GM12872 (cell line): ENCODE measurements around the gene GSE1.

ENCODE experiments used
- TF ChIP-seq, protein P1 (sequence below): IDR thresholded peaks from 3 replicates; pipeline ENCODE4 v1.5.1; 2011; ENCODE audit warnings: low read depth, mild to moderate bottlenecking, low read length, moderate library complexity; ENCODE audit not compliant: insufficient read depth

GSE1 gene

DNA sequence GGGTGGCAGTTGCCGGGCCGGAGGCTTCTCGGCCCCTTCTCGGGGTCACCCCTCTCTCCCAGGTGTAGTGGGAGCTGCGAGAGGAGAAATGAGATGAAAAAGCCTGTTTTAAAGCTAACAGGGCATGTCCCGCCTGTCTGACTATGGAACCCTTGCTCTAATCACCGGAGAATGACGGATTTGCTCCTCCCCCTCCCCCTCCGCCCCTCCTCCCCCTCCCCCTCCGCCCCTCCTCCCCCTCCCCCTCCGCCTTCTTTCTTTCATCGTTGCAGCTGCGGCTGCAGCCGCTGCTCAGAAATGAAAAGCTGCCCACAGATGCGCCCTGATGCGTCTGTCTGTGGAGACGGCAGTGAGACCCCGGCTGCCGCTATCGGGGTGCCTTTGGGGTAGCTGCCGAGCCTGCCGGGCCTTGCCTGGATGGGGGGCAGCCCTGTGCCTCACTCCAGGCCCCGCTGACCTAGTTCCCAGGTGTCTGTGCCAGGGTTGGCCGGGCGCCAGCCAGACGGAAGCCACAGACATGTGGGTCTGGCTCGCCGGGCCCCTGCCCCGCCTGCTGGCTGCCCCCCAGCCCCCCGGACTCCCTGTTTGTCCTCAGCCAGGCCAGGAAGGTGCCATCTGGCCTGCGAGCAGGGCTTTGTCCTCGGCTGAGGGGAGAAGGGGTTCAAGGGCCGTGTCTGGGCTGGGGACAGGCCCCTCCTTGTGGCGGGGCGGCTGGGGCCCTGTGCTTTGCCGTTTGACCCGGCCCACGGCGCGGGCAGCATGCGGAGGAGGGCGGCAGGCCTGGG is 37.9 kb downstream of the GSE1 start:
- TF ChIP-seq, protein P1, sequence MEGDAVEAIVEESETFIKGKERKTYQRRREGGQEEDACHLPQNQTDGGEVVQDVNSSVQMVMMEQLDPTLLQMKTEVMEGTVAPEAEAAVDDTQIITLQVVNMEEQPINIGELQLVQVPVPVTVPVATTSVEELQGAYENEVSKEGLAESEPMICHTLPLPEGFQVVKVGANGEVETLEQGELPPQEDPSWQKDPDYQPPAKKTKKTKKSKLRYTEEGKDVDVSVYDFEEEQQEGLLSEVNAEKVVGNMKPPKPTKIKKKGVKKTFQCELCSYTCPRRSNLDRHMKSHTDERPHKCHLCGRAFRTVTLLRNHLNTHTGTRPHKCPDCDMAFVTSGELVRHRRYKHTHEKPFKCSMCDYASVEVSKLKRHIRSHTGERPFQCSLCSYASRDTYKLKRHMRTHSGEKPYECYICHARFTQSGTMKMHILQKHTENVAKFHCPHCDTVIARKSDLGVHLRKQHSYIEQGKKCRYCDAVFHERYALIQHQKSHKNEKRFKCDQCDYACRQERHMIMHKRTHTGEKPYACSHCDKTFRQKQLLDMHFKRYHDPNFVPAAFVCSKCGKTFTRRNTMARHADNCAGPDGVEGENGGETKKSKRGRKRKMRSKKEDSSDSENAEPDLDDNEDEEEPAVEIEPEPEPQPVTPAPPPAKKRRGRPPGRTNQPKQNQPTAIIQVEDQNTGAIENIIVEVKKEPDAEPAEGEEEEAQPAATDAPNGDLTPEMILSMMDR = no peak

DNA sequence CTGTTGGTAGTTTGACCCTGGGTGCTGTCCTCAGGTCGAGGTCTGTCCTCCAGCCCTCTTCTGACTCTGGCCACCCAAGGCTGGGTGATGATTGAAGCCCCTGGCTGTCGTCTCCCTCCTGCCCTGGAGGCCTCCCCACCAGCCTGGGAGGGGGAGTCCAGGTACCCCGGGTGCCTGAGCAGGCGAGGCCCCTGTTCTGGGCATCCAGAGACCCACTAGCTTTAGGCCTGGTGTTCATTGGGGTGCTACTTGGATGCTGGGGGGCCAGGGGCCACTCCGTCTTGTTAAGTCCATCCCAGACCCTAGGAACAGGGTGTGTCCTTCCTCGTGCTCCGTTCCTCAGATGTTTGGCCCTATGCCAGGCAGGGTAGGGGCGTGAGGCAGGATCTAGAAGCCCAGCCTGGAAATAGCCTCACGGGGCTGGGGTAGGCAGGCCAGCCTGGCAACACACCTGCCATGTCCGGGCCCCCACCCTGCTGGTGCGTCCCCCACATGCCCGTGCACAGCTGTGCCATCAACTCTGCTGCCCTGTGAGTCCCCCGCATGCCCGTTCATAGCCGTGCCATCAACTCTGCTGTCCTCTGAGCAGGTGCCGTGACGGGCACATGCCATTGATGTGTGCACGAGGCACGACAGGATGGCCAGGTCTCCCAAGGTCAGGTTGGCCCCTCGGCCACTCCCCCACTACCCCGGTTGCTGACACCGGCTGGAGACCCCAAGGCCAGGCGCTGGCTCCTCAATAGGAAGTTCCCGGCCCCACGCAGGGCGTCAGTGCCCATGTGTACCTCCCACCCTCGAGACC is 38.7 kb downstream of the GSE1 start:
- TF ChIP-seq, protein P1 = no peak

DNA sequence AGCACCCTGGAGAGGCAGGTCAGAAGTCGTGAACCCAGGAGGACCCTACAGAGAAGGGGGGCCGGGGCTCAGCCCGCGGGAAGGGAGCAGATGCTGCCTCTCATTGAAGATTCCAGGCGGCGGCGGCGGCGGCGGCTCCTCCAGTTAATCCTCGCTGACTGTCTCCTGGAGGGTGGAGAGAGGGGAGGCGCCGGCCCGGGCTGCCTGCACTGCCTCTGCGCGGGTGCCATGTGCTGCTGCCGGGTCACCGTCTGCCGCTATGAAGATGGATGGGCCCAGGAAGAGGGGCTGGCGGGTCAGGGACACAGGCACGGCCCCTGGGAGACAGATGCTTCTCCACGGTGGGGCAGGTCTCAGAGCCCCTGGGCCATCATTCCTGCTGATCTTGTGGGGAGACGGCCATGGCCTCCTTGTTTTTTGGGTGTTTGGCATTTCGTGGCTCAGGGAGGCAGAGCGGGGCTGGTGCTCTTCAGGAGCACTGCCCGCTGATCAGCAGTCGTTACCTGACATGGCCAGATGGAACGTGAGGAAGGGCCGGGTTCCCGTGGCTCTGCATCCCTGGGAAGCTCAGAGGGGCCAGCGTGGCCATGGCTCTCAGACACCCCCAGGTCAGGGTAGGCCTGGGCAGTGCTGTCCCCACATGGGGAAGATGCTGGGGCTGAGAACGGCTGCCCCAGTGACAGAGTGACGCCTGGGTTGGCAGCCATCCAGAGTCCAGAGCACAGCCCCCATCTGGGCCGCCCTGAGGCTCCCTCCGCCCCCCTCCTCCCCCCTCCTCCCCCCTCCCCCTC is 39.5 kb downstream of the GSE1 start:
- TF ChIP-seq, protein P1 = no peak

DNA sequence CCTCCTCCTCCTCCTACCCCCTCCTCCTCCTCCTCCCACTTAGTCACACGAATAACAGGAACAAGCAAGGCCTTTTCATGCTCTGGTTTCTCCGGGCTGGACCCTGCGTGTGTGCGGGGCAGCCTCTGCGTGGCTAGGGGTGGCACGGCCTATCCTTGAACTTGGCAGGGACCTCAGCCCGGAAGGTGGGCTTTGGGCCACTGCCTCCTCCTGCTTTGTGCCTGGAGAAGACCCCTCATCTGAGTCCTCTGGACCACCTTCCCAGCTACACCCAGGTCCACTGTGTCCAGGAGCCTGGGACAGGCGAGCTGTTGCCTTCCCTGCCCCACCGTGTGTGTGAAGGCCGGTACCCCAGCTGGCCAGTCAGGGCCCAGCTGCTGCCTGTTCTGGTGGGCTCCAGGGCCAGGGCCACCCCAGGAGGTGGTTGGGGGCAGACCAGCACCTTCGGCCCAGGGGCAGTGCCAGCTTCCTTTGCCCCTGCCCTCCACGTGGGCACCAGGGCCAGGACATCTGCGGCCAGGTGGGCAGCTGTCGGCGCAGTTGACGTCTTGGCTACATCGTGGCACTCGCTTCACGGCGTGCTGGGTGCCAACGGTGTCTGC is 40.3 kb downstream of the GSE1 start:
- TF ChIP-seq, protein P1 = no peak

DNA sequence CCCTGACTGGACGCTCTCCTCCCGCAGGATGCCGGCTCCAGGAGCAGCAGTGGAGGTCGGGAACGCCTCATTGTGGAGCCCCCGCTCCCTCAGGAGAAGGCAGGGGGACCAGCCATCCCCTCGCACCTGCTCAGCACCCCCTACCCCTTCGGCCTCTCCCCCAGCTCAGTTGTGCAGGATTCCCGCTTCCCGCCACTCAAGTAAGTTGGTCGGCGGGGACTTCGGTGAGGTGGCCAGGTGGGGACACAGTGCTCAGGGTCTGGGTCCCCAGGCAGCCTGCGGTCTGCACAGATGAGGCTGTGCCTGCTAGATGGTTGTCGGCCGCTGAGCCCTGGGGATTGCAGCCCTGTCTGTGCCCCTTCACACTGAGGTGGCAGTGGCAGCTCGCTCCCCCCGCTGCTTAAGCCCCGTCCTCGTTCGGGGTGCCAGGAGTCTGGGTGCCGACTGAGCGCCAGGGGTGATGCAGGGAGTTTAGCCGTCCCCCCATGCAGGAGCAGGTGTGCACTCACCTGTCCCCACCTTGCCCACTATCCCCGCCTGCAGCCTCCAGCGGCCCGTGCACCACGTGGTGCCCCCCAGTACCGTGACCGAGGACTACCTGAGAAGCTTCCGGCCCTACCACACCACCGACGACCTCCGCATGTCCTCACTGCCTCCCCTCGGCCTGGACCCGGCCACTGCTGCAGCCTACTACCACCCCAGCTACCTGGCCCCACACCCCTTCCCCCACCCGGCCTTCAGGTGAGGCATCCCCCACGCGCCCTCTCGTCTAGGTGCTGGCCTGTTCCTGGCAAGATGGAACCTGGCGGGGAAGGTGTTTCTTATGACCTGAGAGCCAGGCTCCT is 41.4 kb downstream of the GSE1 start:
- TF ChIP-seq, protein P1 = no peak

DNA sequence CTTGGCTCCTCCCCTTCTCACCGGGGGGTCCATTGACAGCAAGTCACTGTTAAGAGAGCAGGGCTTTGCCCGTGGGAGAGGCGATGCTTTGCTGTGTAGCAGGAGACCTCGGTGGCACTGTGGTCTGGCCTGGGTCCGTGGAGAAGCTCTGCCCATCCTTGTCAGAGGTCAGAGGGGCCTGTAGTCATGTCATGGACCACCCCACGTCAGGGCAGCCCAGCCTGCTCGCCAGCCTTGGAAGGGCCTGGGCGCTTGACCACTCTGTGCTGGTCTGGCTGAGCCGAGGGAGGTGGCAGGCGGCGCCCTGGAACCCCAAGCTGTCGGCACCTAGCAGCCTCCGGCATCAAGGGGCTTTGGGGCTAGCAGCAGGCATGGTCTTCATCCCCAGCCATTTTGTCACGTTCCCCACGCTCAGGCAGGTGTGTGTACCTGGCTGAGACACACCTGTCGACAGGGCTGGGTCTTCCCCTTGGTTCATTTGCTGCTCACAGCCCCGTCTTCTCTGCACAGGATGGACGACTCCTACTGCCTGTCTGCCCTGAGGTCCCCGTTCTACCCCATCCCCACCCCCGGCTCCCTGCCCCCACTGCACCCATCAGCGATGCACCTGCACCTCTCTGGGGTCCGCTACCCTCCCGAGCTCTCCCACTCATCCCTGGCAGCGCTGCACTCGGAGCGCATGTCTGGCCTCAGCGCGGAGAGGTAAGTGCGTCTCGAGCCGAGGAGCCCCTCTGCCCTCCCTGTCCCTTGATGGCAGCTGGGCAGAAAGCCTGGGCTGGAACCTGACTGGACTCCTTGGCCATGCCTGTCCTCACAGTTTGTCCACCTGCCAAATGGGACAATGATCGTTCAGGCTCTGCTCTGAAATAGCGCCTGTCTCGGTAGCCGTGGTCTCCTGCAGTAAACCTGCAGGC is 42.4 kb downstream of the GSE1 start:
- TF ChIP-seq, protein P1 = no peak
